Measurements from ENCODE around the gene ZNF785.
"Not testable (repeated sequence)": the region's sequence is repeated elsewhere in the genome, so short reads cannot be mapped to it uniquely, and the experiment has no call there.

The ZNF785 gene

GRCh38 chr16:30602616-30603277 lies 17.2 kb upstream of the ZNF785 start:
- DNase-seq, result no peak

DNA sequence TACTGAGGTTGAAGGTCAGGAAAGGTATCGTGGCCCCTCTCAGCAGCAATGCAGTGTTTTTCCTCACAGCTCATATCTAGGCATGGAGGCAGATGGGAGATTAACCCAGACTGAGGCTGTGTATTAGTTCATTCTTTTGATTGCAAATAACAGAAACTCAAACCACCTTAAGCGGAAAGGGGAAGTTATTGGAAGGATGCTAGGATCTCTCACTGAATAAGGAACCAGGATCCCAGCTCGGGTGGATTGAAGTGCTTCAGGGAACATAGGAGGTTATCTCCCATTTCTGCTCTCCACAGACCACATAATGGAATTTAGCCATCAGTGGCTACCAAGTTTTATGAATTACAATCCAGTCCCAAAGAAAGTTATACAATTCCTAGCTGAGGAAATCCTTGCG lies 16.5 kb upstream of the ZNF785 start:
- no peak for DNase-seq

- DNase-seq, result no peak
Measured at GRCh38 chr16:30600929-30601328, 15.4 kb upstream of the ZNF785 start.

DNA sequence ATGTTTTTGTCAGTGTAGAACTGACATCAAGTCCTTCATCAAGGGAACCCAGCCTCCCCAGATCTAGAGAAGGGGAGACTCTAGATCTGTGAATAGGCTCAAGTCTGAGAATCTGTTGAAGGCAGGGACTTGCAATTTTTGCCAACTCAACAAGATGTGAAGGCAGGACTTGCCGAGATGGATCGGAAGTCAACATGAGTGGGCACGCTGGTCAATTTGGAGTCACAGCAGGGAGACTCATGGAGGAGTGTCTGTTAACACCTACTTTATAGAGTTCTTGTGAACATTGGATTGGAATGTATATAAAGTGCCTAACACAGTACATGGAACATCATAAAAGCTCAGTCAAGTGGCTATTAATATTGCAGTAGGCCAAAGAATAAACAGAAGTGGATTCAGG lies 14.7 kb upstream of the ZNF785 start:
- no peak for DNase-seq

GRCh38 chr16:30592871-30593270 lies 7.4 kb upstream of the ZNF785 start:
- DNase-seq, result no peak

- not testable (repeated sequence) for DNase-seq
Measured at GRCh38 chr16:30590869-30591268, 5.4 kb upstream of the ZNF785 start.

GRCh38 chr16:30589582-30589981 lies 4.1 kb upstream of the ZNF785 start:
- DNase-seq, result not testable (repeated sequence)

DNA sequence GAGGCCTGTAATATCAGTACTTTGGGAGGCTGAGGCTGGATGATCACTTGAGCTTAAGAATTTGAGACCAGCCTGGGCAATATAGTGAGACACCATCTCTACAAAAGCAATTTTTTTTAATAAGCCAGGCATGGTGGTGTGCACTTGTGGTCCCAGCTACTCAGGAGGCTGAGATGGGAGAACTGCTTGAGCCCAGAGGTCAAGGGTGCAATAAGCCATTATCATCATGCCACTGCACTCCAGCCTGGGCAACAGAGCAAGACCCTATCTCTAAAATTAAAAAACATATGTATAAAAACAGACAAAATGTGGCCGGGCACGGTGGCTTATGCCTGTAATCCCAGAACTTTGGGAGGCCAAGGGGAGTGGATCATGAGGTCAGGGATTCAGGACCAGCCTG lies 3.2 kb upstream of the ZNF785 start:
- no peak for DNase-seq

DNA sequence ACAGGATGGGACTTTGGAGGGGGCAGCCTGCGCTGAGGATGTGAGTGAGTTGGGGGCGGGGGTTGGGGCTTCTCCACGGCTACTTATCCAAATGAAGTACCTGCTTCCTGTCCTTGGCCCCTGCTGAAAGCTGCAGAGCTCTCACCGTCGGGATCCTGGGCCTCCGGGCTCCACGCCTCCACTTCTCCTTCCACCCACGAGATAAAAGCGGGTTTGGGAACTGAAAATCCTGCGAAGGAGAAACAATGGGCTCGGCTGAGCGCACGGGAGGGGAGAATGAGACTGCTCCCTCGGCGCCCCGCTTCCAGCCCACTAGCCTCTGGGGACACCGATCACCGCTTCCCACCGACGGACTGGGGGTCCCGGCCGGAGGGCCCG lies 486 bp downstream of the ZNF785 start:
- DNase-seq, result no peak

GRCh38 chr16:30582611-30583340 lies 2.7 kb downstream of the ZNF785 start:
- no peak for DNase-seq

DNA sequence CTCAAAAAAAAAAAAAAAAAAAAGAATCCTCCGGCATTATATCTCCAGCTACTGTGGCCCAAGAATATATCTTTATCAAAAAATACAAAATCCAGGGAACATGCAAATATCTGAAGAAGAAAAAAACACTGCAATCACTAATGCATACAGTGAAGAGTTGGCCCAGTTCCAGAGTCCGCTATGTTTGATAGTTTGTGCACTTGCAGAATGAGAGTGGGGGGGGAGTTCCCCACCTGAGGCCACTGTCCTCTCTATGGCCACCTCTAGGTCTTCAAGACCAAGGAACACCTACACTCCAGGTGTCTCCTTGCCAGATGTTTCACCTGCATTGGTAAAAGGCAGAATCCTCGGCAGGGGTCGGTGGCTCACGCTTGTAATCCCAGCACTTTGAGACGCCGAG lies 4.0 kb downstream of the ZNF785 start:
- no peak for DNase-seq

GRCh38 chr16:30574678-30575077 lies 10.8 kb downstream of the ZNF785 start:
- DNase-seq, result no peak

DNA sequence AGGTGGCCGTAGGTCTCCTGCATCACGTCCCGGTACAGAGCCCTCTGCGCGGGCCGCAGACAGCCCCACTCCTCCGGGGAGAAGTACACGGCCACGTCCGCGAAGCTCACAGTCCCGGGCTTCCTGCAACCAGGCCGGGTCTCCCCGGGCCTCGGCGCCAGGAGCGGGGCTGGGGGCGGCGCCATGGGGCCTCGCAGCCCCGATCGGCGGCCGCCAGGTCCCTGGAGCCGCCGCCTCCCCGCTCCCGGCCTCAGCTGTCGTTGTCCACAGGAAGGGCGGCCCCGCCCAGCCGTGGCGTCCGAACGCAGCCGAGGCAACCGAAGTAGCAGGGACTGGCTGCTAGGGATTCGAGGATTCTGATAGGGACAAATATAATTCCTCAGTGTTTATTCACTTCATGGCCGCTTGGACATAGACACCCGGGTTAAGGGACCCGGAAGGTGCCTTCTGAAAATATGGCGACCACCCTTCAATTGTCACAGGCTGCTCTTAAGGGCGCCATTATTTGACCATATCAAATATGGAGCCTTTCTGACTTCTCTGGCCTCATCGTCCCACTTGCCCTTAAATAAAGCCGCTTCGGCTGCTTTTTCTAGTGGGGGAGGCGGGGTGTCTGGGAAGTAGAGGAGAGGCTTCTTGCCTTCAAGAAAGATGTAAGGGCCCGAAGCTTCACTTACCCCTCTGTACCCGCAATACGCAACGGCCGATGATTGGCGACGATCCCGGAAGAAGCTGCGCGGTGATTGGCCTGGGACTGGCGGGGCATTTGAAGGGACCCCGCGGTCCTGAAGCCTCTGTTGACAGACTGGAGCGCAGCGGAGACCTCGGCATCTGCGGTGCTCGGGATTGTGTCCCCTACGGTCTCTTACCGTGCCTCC lies 13.8 kb downstream of the ZNF785 start, which contains the start of gene ZNF688:
TSS of gene ZNF688 (minus strand) at position 270 of the 878 bp plus-strand sequence. CDS start at position 185, 85 bp downstream.
- DNase-seq, result peak; percentile 97

- peak; percentile 68 for DNase-seq
Measured at GRCh38 chr16:30570636-30571444, 14.7 kb downstream of the ZNF785 start.

DNA sequence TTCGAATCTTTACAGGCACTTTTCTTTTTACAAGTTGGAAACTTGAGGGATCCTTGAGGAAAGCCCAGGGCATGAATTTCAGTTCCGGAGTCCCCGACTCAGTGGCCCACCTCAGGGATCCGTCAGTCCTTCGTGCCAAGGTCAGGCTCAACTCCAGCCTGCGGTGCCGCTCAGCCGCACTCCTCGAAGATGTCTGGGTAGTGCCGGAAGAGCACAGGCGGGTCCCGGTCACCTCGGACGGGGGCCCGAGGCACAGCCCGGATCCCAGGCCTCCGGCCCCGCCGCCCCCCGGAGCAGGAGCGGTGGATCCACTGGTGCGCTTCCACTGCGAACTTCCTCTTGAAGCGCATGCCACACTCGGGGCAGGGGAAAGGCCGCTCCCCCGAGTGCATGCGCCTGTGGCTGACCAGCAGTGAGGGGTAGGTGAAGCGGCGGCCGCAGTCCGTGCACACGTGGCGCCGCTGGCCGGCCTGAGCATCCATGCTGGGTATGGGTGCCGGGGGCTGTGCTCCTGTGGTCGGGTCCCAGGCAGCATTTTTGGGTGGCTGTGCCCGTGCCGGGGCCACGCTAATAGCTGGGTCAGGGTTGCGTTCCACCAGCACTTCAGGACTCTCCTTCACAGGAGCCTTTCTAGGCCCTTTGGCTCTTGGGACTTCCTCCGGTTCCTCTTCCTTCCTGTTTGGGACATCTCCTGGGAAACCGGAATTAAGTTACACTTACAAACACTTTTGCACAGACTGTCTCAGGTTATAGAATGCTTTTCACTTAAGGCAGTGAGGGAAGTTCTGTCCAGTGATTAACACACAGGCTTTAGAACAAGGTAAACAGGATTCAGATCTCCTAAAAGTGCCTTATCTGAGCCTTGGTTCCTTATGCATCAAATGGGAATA lies 15.5 kb downstream of the ZNF785 start:
- no peak for DNase-seq

DNA sequence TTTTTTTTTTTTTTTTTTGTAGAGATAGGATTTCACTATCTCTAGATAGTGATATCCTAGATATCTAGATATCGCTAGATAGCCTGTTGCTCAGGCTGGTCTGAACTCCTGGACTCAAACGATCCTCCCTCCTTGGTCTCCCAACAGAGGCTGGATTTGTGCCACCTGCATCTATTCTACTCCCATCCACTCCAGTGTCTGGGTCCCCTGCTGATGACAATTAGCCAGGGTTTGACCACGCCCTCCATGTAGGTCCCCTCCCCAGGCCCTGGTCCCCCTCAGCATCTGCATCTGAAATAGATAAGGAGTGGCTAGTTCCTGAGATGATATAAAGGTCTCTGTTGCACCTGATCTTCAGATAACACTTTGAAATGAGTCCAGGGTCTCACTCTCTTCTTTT lies 16.2 kb downstream of the ZNF785 start:
- DNase-seq, result no peak

DNA sequence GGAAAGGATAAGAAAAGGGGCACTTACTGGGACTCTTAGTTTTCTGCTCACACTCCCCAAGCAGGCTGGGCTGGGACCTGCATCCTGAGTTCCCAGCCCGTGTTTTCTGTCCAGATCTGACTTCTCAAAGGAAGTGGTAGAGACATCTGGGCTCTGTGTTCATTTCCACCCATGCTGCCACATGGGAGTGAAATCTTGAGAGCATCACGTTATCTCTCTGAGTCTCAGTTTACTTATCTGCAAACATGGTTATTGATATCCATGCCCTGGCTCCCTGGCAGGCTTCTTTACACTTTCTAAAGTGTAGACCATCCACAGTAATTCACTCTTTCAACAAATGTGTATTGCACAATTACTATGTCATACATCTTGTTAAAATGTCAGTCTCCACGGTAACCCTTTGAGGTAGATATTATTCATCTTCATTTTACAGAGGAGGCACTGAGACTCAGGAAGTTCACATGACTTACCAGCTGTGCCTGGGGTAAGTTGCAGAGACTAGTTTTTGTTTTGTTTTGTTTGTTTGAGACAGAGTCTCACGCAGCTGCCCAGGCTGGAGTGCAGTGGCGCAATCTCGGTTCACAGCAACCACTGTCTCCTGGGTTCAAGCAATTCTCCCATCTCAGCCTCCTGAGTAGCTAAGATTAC lies 17.4 kb downstream of the ZNF785 start:
- DNase-seq, result no peak

GRCh38 chr16:30567160-30567990 lies 18.1 kb downstream of the ZNF785 start:
- no peak for DNase-seq

DNA sequence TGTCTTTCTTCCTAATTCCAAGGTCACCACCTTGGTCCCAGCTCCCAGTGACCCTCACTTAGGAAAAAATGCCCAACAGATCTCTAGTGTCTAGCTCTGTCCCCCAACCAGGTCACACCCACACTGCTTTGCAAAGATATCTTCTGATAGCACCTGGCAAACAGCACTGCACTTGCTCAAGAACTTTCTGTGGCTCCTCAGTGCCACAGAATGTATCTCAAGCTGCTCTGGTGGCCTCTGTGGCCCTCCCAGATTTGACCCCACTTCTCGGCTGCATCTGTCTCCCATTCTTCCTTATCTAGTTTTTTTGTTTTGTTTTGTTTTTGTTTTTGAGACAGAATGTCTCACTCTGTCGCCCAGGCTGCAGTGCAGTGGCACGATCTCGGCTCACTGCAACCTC lies 19.0 kb downstream of the ZNF785 start:
- no peak for DNase-seq

DNA sequence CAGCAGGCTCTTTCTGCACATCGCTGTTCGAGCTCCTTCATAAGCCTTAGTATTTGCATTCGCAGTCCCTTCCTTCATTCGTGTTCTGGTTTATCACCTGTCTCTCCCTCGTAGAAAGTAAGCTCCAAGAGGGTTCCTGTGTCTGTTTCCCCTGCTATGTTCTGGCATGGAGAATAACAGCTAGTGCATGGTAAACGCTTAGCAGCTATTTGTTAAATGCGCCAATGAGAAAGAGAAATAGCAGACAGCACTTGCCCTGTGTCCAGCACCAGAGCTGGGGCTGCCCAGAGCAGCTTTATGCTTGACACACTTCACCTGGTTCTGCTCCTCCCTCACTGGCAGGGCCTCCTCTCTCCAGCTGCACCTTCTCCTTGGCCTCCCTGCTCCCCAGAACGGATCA lies 19.5 kb downstream of the ZNF785 start:
- no peak for DNase-seq
